ENCODE measurements around the gene SGPP1. TPM values are rescaled to one million over a fixed set of nuclear protein-coding genes. Genes with fewer than 3 reads are reported as not detected.

Gene SGPP1
- total and polyA plus RNA-seq, 10 of the 15 experiments (the other 5 are each of a cell fraction or from before 2014, with no cell fraction given) = 3.5 to 37.7 (median 25.5) TPM

GRCh38 chr14:63766611-63767010 is 38.7 kb upstream of the SGPP1 start:
- DNase-seq (ENCODE audit: low read depth, low spot score) = no peak
- Histone ChIP-seq H4K20me1 (ENCODE audit: control insufficient read depth, insufficient read depth) (no peaks in the 10 kb centered on the region), H3K4me3 (no peak overlapping the region), H3K27ac (ENCODE audit: control insufficient read depth, insufficient read depth) (no peak overlapping the region), H3K36me3 (ENCODE audit: control insufficient read depth in 2 of 2, insufficient read depth in 2 of 2, low read length in 1 of 2) (no peaks in the 10 kb centered on the region), H3K27me3 (replicated peaks in 1 of 2; ENCODE audit: control insufficient read depth in 2 of 2, insufficient read depth in 2 of 2, low read length in 1 of 2) (no peaks in the 10 kb centered on the region), H3K9me3 (replicated peaks; ENCODE audit: control insufficient read depth, insufficient read depth, low read length) (no peaks in the 10 kb centered on the region), H3K79me2 (ENCODE audit: control insufficient read depth, insufficient read depth, low read length) (no peaks in the 10 kb centered on the region), H3K4me2 (ENCODE audit: control insufficient read depth, insufficient read depth) (no peak overlapping the region), H2AFZ (ENCODE audit: control insufficient read depth, low read depth, low read length) (no peak overlapping the region; the same call in 1 of the 2 replicates), H3K9ac (ENCODE audit: control insufficient read depth, insufficient read depth, low read length) (no peak overlapping the region), H3K4me1 (ENCODE audit: control insufficient read depth, insufficient read depth, low read length) (no peaks in the 10 kb centered on the region)
- ChIA-PET POLR2A (no interaction called here), RAD21 (ENCODE audit: unreplicated experiment) (interaction anchor here (1.0 kb wide), 1 partner anchor 132 kb away, joined by 3 read pairs; no protein-coding TSS in a partner anchor), SMC1A (ENCODE audit: uncharacterized antibody, unreplicated experiment) (interaction anchor here (1.3 to 6.2 kb wide), 2 partner anchors 40 to 133 kb away, joined by 5 to 66 read pairs; partner anchors contain the start of gene SGPP1), CTCF (interaction anchor here (2.1 to 5.2 kb wide), 3 partner anchors 41 to 378 kb away, joined by 8 to 76 read pairs (median 68); partner anchors contain the start of gene SGPP1)
- in situ Hi-C loops (cut with MboI) (loop anchor here (5.0 kb wide), 1 partner anchor 134 kb away; no protein-coding TSS in a partner anchor), intact Hi-C loops (cut with micrococcal nuclease; ENCODE audit: unreplicated experiment) (no loop called here)
- TF ChIP-seq MXI1 (IDR thresholded peaks at IDR 0.05; ENCODE audit: low read depth, low read length) = no peak
- no peak for TF ChIP-seq KDM1A (IDR thresholded peaks at IDR 0.05; ENCODE audit: borderline replicate concordance)
- TF ChIP-seq BCLAF1 (IDR thresholded peaks at IDR 0.05) = no peak
- no peak for TF ChIP-seq RB1 (IDR thresholded peaks at IDR 0.05; ENCODE audit: borderline replicate concordance)
- no peak for TF ChIP-seq KLF5 (IDR thresholded peaks at IDR 0.05; ENCODE audit: partially characterized antibody)
- no peak for ATAC-seq
- BruUV-seq (replicated peaks) = no TSS peak
- no peak for FAIRE-seq
- WGBS (ENCODE audit: insufficient coverage, insufficient replicate concordance, low lambda C conversion rate, missing lambda C conversion rate) = 48% methylated on average over 3 of the region's 3 CpGs
